Fibroblast of skin of left quadriceps (primary cell): Measurements from ENCODE around the gene ZFR2.
"Not testable (repeated sequence)": the region's sequence is repeated elsewhere in the genome, so short reads cannot be mapped to it uniquely, and the experiment has no call there.

Source experiments
- DNase-seq, 2 experiments: peaks; one replicate each; pipeline ENCODE4 v3.0.0-alpha.2; 2013; ENCODE audit warnings: low read depth in 2 of 2

ZFR2 gene

GRCh38 chr19:3771000-3771905 lies 97.6 kb downstream of the ZFR2 start:
- no peak for DNase-seq

- no peak for DNase-seq
These were observed 98.5 kb downstream of the ZFR2 start for GRCh38 chr19:3770136-3770999.

GRCh38 chr19:3769494-3769893 lies 99.3 kb downstream of the ZFR2 start:
- no peak for DNase-seq

GRCh38 chr19:3768748-3769099 lies 100.1 kb downstream of the ZFR2 start:
- no peak for DNase-seq

GRCh38 chr19:3768015-3768747 lies 100.7 kb downstream of the ZFR2 start:
- DNase-seq: no peak

GRCh38 chr19:3767050-3767449 lies 101.8 kb downstream of the ZFR2 start:
- no peak for DNase-seq

- DNase-seq: no peak
These were observed 102.3 kb downstream of the ZFR2 start for GRCh38 chr19:3766520-3766919.

GRCh38 chr19:3765757-3766156 lies 103.1 kb downstream of the ZFR2 start:
- DNase-seq: not testable (repeated sequence)

GRCh38 chr19:3765121-3765520 lies 103.7 kb downstream of the ZFR2 start:
- no peak for DNase-seq

GRCh38 chr19:3762501-3763459 lies 106.1 kb downstream of the ZFR2 start, which contains the start of gene MRPL54:
TSS of gene MRPL54 (plus strand) at chr19:3762682. CDS start at chr19:3762701, 19 bp downstream.
- peak; percentile 96 to 97 for DNase-seq

- DNase-seq: no peak
These were observed 106.7 kb downstream of the ZFR2 start for GRCh38 chr19:3762130-3762473.

GRCh38 chr19:3761382-3762129 lies 107.3 kb downstream of the ZFR2 start, which contains the start of gene APBA3:
TSS of gene APBA3 (minus strand) at chr19:3761692. CDS start at chr19:3760264, 1,428 bp downstream.
- peak; percentile 69 to 75 for DNase-seq

GRCh38 chr19:3760871-3761361 lies 107.9 kb downstream of the ZFR2 start:
- DNase-seq: no peak

- no peak for DNase-seq
These were observed 109.2 kb downstream of the ZFR2 start for GRCh38 chr19:3759482-3760254.

GRCh38 chr19:3758297-3758696 lies 110.5 kb downstream of the ZFR2 start:
- not testable (repeated sequence) for DNase-seq

GRCh38 chr19:3757705-3758104 lies 111.1 kb downstream of the ZFR2 start:
- DNase-seq: not testable (repeated sequence)
